ENCODE results near the gene PARVA.

The PARVA gene

GRCh38 chr11:12403997-12404350 is 26.6 kb downstream of the PARVA start:
- DNase-seq (ENCODE audit: low read depth): no peak

- no peak for DNase-seq (ENCODE audit: low read depth)
Measured at GRCh38 chr11:12404436-12404835, 27.1 kb downstream of the PARVA start.

- DNase-seq (ENCODE audit: low read depth): no peak
Measured at GRCh38 chr11:12408156-12408770, 30.9 kb downstream of the PARVA start.

GRCh38 chr11:12409621-12410005 is 32.2 kb downstream of the PARVA start:
- DNase-seq (ENCODE audit: low read depth): no peak

- DNase-seq (ENCODE audit: low read depth): no peak
Measured at GRCh38 chr11:12410006-12410728, 32.8 kb downstream of the PARVA start.

- no peak for DNase-seq (ENCODE audit: low read depth)
Measured at GRCh38 chr11:12411393-12411792, 34.0 kb downstream of the PARVA start.

GRCh38 chr11:12411806-12412727 is 34.7 kb downstream of the PARVA start:
- DNase-seq (ENCODE audit: low read depth): peak; percentile 95

- DNase-seq (ENCODE audit: low read depth): no peak
Measured at GRCh38 chr11:12413141-12414052, 36.0 kb downstream of the PARVA start.

- DNase-seq (ENCODE audit: low read depth): no peak
Measured at GRCh38 chr11:12414611-12415010, 37.2 kb downstream of the PARVA start.

GRCh38 chr11:12415342-12415966 is 38.1 kb downstream of the PARVA start:
- no peak for DNase-seq (ENCODE audit: low read depth)

GRCh38 chr11:12416552-12416951 is 39.2 kb downstream of the PARVA start:
- DNase-seq (ENCODE audit: low read depth): no peak

- DNase-seq (ENCODE audit: low read depth): peak; percentile 69
Measured at GRCh38 chr11:12417691-12418611, 40.6 kb downstream of the PARVA start.

- DNase-seq (ENCODE audit: low read depth): no peak
Measured at GRCh38 chr11:12420040-12420439, 42.7 kb downstream of the PARVA start.

- no peak for DNase-seq (ENCODE audit: low read depth)
Measured at GRCh38 chr11:12420706-12421105, 43.3 kb downstream of the PARVA start.

GRCh38 chr11:12421386-12421785 is 44.0 kb downstream of the PARVA start:
- no peak for DNase-seq (ENCODE audit: low read depth)

- DNase-seq (ENCODE audit: low read depth): no peak
Measured at GRCh38 chr11:12426176-12426575, 48.8 kb downstream of the PARVA start.

GRCh38 chr11:12429155-12429554 is 51.8 kb downstream of the PARVA start:
- no peak for DNase-seq (ENCODE audit: low read depth)

- no peak for DNase-seq (ENCODE audit: low read depth)
Measured at GRCh38 chr11:12430351-12430750, 53.0 kb downstream of the PARVA start.

GRCh38 chr11:12430954-12431595 is 53.7 kb downstream of the PARVA start:
- DNase-seq (ENCODE audit: low read depth): no peak

GRCh38 chr11:12432507-12432906 is 55.1 kb downstream of the PARVA start:
- DNase-seq (ENCODE audit: low read depth): no peak
